Stimulated activated CD8-positive, alpha-beta memory T cell treated with anti-CD3 and anti-CD28 coated beads, Interleukin-4, amount 100 ng/mL, for 1 hour (primary cell): Measurements from ENCODE around the gene GPHA2.
A peak's percentile ranks its signal among the peaks of the same experiment; 100 is the strongest.
"Not testable (repeated sequence)": the region's sequence is repeated elsewhere in the genome, so short reads cannot be mapped to it uniquely, and the experiment has no call there.

Source experiments
- DNase-seq, 2 donors: peaks; one replicate each; pipeline ENCODE4 v3.0.0-alpha.2; 2020; ENCODE audit warnings: low read depth in 2 of 2, low spot score in 1 of 2

Gene GPHA2, protein sequence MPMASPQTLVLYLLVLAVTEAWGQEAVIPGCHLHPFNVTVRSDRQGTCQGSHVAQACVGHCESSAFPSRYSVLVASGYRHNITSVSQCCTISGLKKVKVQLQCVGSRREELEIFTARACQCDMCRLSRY

DNA sequence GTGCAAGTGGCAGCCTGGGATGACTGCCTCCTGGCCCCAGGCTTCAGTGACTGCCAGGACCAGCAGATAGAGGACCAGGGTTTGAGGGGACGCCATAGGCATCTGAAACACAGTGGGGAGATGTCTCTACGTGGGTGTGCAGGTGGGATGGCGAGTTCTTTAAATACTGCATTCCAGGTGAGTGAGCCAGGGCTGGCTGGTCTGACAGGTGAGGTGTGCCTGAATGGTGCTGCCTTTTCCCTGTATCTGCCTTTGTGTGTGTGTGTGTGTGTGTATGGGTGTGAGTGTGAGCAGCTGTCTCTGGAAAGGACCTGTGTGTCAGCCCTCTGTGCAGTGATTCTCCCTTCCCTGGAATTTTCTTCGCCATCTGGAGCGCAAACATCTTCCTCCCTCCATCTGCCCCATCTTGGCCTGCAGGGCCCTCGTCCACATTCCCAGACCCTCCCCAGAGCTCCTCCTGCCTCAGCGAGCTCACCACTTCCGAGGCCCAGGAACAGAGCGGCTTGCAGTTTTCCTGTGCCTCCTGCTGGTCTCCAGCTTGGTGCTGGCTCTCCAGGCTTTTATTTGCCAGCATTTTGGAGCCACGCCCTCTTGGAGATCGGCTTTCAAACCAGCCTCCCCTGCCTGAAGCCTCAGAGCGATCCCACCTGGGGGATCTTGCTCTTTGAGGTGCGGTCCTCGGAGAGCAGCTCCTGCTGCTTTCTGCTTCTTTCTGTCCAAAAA is at the start of gene GPHA2:
Gene GPHA2 (minus strand): TSS at position 535 of the 723 bp plus-strand sequence. CDS start 433 bp downstream, at position 102.
- no peak for DNase-seq

DNA sequence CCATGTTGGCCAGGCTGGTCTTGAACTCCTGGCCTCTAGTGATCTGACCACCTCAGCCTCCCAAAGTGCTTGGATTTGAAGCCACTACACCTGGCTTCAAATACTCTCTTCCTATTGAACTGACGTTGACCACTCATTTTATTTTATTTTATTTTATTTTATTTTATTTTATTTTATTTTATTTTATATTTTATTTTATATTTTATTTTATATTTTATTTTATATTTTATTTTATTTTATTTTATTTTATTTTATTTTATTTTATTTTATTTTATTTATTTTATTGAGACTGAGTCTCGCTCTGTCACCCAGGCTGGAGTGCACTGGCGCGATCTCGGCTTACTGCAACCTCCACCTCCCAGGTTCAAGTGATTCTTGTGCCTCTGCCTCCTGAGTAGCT is 47.6 kb upstream of the GPHA2 start:
- DNase-seq: not testable (repeated sequence)

DNA sequence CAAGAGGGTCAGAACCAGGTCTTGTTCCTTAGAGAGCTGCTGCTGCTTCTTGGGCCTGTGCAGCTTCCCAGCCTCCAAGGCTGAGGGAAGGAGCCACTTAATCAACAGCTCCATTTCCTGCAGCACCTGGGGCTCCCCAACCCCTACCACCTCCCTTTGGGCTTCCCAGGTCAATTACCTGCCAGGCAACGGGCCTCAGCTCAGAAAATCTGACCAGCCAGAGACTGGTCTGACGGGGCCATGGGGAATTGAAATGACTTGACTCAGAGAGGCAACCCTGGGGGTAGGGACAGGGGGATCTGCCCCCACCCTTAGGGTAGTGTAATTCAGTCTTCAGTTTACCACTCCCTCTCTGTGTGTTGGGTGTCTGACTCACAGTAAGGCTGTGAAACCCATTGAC is 41.0 kb upstream of the GPHA2 start:
- no peak for DNase-seq

DNA sequence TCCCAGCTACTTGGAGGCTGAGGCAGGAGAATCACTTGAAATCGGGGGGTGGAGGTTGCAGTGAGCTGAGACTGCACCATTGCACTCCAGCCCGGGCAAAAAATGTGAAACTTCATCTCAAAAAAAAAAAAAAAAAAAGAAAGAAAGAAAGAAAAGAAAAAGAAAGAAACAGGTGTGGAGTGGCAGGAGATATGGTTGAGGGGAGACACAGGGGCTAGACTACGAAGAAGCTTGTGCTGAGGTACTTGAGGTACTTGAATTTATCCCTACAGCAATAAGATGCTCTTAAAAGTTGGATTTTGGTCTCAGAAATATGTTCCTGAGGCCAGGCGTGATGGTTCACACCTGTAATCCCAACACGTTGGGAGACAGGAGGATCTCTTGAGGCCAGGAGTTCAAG is 38.4 kb upstream of the GPHA2 start:
- DNase-seq: no peak

DNA sequence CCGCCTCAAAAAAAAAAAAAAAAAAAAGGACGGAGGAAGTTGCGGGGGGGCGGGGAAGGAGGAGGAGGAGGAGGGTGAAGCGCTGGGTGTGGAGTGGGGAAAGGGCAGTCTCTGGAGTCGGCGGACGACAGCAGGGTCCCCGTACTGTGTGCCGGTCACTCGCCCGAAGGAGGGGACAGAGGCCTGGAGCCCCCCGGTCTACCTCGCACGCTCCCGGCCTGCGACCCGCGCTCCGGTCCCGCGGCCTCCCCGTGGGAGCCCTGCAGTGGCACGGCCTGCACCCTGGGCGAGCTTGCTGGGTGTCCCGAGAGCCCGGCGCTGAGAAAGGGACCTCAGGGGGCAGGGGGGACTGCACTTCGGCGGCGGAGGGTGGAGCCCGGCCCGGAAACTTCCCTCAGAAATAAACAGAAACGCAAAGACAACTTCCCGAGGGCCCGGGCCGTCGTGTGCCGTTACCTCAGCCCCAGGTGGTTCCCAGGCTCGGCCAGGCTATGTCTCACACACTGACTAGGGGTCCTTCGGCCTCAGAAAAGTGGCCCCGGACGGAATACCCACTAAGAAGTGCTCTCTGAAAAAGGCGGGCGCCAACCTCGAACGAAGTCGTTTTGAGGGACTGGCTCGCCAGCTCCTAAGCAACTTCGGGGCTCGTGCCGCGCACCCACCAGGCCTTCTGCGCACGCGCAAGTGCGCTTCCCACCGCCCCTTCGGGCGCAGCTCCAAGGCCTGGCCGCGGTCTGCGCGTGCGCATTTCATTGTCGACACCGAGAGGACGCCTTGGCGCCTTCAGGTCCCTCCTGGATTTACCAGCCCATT is 35.9 kb upstream of the GPHA2 start, which contains the start of gene MAJIN:
Gene MAJIN (minus strand): TSS at position 688 of the 813 bp plus-strand sequence. CDS start 12,703 bp downstream, outside the sequence.
- DNase-seq: peak; percentile 50 to 82

DNA sequence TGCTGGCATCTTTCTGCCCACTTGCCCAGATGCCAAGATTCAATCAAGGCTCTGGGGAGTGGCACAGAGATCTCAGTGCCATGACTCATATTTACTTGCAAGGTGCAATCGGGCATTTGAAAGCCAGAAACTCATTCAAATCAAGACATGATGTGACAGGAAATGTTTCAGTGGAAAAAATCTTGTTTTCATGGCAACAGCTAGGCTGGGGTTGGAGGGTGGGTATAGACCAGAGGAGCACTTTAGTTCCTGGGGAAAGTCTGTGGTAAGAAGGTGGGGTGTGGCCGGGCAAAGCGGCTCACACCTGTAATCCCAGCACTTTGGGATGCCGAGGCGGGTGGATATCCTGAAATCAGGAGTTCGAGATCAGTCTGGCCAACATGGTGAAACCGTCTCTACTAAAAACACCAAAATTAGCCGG is 35.0 kb upstream of the GPHA2 start:
- no peak for DNase-seq

DNA sequence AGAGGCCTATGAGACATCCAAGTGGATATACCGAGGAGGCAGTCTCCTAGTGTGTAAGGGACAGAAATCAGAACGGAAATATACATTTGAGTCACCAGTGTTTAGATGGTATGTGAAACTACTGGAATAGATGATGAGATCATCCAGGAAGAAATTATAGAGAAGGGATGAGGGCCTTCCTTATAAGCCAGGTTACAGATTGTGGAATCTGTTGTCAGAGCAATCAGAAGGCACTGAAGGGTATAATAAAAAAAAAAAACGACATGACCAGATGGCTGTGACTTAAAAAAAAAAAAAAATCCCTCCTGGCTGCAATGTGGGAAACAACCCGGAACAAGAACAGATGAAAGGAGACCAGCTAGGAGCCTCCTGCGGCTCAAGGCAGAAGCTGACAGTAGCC is 33.5 kb upstream of the GPHA2 start:
- DNase-seq: no peak

DNA sequence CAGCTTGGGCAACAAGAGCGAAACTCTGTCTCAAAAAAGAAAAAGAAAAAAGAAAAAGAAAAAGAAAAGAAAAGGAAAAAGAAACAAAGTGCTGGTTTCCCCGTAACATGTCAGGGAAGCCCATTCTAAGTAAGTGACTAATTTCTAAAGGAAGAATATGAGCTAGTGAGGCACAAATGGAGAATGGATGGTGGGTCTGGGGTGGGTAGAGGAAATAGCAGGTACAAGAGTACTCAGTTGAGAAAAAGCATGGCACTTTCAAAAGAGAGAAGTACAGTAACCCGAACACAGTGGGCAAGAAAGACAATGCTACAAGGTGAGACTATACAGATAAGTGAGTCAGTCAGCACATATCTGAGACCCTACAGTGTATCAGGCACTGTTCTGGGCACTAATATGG is 31.7 kb upstream of the GPHA2 start:
- DNase-seq: no peak

DNA sequence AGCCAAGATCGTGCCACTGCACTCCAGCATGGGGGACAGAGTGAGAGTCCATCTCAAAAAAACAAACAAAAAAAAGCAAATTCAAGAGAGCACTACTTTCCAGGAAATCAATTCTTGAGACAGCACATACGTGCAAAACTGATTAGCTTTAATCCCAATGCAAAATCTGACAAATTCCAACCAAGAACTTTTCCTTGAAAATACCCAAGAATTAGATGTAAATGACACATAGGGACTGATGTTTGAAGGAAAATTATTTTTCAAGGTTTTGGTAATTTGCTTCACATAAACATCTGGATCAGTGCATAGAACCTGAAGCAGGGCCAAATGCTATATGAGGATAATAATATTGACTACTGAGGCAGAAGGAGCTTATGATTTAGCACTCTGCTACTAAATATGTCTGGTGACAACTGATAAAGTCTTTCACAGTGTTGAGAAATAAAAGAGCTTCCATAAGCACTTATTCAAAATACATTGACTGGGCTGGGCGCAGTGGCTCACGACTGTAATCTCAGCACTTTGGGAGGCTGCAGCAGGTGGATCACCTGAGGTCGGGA is 27.5 kb upstream of the GPHA2 start:
- DNase-seq: no peak

DNA sequence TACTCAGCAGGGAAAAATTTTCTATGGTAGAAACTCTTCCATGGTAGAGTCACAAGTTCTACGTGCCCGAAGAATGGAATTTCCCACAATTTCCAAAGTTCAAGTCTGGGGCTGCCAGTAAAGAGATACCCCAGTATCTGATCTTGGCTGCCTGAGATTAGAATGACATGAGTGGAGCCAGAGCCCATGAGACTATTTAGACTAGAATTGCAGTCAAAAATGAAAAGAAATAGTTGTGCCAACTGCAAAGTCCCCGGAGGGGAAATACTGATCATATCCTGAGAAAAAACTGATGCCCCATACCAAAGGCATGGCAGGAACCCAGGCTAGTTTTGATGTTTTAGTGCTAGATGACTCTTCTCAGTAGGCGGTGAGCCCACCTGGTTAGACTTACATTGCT is 25.0 kb upstream of the GPHA2 start:
- no peak for DNase-seq

DNA sequence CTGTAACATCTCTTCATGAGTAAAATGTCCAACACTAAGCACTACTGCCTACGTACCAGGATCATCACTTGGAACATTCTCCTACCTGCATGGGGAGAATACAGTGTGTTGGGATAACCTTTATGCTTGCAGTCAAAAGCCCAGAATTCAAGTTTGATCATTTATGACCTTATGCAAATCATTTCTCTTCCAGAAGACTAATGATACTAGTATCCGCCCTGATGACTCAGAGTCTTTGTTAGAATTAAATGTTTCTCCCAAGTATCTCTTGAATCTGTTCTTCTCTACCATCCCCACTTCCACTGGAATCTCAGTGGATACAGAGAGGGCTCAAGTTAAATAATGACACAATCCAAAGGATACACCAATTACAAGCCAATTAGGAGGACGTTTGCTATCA is 23.8 kb upstream of the GPHA2 start:
- DNase-seq: no peak

DNA sequence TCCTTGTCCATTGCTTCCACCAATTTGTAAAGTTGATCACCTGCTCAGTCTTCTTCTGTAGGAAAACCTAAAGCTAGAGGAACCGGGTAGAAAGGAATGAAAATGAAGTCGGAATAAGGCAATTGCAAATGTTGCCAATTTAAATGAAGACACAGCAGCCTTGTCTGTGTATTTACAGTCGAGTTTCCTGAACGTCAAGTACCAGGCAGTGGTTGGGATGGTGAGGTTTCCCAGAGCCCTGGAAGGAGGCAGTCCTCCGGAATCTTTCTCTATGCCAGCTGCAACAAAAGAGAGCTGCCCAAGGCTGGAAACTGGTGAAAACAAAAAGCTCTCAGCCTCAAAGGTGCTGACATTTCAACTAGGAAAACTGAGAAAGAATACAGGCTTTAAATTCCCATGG is 18.5 kb upstream of the GPHA2 start:
- DNase-seq: no peak

DNA sequence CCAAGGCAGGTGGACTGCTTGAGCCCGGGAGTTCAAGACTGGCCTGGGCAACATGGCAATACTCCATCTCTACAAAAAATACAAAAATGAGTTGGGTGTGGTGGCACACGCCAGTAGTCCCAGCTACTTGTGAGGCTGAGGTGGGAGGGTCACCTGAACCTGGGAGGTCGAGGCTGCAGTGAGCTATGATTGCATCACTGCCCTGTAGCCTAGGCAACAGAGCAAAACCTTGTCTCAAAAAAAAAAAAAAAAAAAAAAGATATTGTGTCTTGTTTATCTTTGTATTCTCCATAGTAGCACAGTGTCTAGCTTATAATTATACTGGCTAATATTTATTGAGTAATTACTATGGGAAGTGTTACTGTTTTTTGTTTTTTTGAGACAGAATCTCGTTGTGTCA is 15.8 kb upstream of the GPHA2 start:
- DNase-seq: no peak

DNA sequence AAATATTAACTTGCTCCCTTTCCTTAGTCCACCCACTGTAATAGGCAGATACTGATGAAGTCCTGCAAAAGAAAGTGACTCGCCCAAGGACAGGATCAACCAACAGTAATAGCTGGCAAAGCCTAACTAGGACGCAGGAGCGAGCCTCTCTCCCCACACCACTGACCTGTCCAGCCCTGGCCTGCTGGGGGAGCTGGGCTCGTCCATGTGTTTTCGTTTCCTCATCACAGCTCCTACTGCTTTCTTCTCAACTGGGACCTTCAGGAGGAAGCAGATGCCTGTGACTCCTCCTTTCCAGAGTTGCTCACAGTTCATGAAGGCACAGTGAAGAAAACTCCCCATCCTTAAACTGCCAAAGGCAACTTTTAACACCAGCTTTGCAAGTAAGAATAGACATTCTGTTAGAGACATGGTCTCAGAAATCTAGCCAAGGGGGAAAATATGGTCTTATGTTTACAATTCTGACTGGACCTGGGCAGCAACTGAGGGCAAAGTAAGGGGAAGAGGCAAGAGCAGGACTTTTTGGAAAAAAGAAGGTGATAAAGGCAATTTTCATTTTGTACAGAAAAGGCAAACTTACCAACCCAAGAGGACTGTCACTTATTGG is 11.6 kb upstream of the GPHA2 start:
- DNase-seq: no peak

DNA sequence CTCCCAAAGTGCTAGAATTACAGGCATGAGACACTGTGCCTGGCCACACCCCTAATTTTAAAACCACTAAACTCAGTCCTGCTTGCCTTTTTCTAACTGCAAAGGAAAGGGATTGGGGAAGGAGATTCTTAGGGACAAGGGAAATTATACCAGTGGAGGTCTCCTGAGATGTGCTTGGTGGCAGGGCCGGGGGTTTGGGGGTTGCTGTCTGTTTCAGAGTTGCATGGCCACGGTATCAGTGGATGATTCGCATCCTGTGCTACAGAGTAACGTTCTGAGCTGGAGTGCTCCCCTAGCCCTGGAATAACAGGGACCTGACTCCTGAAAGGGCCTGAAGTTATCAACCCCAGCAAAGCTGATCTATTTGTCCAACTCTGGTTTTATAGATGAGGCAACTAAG is 846 bp upstream of the GPHA2 start:
- DNase-seq: no peak

DNA sequence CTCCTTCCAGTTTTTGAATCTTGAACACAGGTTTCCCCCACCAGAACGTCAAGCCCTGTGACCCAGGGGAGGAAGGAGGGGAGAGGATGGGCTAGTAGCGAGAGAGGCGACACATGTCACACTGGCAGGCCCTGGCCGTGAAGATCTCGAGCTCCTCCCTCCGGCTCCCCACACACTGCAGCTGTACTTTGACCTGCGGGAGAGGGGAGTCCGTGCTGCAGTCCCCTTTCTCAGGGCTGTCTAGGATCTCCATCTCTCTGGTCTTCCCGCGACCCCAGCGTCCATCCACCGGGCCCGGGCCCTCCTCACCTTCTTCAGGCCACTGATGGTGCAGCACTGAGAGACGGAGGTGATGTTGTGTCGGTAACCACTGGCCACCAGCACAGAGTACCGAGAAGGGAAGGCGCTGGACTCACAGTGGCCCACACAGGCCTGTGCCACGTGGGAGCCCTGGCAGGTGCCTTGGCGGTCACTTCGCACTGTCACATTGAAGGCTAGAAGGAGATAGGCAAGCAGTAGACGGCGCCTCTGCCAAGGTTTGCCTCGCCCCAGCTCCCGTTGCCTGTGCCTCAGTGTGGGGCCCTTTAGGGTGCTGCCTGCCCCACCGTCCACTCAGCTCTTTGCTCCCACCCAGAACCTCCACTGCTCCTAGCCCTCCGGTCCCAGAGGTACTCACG is 873 bp downstream of the GPHA2 start:
- DNase-seq: no peak

DNA sequence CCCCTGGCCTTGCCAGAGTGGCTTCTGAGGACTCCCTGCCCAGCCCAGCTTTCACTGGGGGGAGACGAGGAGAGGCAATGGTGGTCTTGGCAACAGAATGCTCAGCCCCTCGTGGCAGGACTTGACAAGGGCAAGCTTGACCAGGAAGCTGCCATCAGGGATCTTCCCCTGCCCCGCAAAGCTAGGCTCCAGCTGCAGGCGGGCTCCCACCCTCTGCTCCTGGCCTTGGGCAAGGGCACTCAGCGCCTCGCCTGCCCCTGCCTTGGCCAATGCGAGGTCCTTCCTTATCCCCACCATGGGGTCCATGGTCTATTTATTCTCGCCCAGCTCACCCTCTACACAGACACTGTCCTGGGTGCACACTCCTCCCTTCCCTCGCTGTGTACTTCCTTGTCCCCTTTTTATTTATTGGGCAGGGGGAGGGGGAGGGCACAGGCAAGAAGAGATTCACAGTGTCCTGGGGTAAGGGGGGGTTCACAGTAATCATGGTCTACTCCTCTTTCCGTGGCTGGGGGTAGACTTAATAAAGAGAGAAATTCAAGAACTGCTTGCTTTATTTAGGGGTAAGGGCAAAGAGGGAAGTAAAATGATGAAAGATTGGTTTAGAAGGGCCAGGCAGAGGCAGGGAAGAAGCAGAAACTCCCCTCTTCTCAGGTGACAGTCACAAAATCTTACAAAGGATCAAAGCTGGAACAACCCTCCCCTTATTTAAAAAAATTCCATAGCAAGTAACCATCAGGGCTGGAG is 1.6 kb downstream of the GPHA2 start:
- no peak for DNase-seq

DNA sequence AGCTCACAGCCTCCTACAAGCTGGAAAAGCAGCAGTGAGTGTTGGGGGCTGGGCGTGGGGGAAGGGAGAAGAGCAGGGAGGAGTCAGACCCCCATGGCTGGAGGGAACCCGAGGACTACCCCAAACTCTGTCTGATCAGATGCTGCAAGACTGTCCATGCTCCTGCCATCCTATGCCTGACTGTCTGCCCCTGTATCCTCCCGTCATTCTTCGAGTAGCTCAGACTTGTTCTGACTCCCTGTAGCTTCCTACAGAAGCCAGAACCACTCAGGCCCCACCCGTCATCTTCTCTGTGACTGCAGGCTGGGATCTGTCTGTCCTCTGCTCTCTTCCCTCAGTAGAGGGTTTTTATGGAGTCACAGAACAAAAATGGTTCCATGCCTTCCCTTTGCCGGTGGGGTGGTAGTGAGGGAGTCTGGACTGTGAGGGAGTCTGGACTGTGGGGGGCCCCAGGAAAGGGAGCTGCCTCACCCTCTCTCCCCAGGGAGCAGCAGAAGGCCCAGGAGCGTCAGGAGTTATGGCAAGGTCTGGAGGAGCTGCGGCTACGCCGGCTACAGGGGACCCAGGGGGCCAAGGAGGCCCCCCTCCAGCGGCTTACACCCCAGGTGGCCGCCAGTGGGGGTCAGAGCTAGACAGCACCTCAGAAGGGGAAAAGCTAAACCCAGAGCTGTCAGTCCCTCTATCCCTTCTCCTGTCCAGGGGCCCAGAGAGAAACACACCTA is 2.3 kb downstream of the GPHA2 start:
- DNase-seq: no peak

DNA sequence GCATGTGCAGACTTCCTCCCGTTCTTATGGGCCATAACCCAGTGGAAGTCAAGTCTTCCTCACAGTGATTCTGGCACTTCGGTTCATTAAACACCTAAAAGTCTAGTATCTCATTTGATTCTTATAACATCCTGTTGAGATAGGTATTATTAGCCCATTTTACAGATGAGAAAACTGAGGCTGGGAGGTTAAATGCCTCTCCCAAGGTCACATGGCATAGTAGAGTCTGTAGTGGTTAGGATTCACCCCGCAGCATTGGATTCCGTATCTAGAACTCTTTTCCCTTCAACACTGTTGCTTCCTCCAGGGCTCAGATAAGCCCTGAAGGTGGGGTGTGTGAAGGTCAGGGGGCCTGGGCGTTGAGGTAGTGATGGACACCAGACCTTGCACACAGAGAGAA is 3.4 kb downstream of the GPHA2 start:
- DNase-seq: no peak

DNA sequence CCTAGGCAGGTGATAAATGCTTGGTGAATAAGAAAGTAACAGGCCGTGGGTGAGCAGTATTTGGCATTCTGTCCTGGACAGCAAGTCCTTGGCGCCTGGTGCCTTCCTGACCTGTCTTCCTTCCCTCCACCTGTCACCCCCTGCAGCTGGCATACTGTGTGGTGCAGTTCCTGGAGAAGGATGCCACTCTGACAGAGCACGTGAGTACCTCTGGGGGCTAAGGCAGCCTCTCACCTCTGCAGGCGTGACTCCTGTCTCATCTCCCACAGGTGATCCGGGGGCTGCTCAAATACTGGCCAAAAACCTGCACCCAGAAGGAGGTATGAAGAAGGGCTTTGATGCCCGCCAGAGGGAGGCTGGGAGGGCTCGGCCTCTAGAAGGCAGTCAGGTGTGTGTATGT is 4.4 kb downstream of the GPHA2 start:
- no peak for DNase-seq
